Measurements from ENCODE around the gene LHFPL2. TPM values are rescaled to one million over a fixed set of nuclear protein-coding genes. Genes with fewer than 3 reads are reported as not detected.
"Not testable (repeated sequence)": the region's sequence is repeated elsewhere in the genome, so short reads cannot be mapped to it uniquely, and the experiment has no call there.

LHFPL2 gene
- total and polyA plus RNA-seq, 12 donors, result 2.4 to 14.9 (median 5.1) TPM

GRCh38 chr5:78691084-78691960 is 42.8 kb upstream of the LHFPL2 start:
- H3K4me3 ChIP-seq, result no peak overlapping the region
- H3K27me3 ChIP-seq, result no peaks in the 10 kb centered on the region
- no peak overlapping the region for H3K27ac ChIP-seq
- no peaks in the 10 kb centered on the region for H3K36me3 ChIP-seq
- TF ChIP-seq, protein P1, sequence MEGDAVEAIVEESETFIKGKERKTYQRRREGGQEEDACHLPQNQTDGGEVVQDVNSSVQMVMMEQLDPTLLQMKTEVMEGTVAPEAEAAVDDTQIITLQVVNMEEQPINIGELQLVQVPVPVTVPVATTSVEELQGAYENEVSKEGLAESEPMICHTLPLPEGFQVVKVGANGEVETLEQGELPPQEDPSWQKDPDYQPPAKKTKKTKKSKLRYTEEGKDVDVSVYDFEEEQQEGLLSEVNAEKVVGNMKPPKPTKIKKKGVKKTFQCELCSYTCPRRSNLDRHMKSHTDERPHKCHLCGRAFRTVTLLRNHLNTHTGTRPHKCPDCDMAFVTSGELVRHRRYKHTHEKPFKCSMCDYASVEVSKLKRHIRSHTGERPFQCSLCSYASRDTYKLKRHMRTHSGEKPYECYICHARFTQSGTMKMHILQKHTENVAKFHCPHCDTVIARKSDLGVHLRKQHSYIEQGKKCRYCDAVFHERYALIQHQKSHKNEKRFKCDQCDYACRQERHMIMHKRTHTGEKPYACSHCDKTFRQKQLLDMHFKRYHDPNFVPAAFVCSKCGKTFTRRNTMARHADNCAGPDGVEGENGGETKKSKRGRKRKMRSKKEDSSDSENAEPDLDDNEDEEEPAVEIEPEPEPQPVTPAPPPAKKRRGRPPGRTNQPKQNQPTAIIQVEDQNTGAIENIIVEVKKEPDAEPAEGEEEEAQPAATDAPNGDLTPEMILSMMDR (IDR thresholded peaks at IDR 0.05), result no peak
- H3K9me3 ChIP-seq, result peaks cover 0 to 21% (median 0%) of the 10 kb centered on the region in 11 donors
- no peaks in the 10 kb centered on the region for H3K4me1 ChIP-seq
- DNase-seq (no peak), ATAC-seq (no peak)
- intact Hi-C loops (cut with DNase I), result loop anchor here in 1 of 10 donors (10.0 kb wide), 1 partner anchor 87 kb away; no protein-coding TSS in a partner anchor
- WGBS, 2 donors, result 89 to 91% methylated on average over 2 of the region's 2 CpGs

DNA sequence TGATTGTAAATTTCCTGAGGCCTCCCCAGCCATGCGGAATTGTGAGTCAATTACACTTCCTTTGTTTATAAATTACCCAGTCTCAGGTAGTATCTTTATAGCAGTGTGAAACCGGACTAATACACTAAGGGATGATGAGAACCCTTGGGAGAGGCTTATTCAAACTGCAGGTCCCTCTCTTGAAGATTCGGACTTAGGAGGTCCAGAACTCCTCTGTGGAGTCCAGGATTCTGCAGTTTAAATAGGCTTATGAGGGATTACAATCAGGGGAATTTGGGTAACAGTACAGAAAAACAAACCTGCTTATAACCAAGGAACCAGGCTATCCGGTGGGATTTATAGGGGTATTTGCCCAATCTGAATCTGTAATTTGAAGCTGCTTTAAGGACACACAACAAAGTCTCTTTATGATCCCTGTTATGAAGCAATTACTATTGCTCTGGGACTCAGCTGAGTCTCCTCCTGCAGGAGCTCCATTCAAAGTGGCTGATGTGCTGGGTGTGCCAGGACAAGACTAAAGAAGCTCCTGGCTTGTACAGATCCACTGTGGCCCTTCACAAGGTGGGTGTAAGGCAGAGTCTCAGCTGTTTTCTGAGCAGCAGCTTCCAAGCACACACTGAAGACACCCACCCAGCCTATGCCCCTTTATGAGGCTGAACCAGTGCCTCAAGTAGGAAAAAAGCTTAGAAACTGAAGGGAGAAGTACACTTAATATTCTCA is 41.8 kb upstream of the LHFPL2 start:
- ATAC-seq, result no peak
- no peak overlapping the region for H3K27ac ChIP-seq
- H3K36me3 ChIP-seq, result no peaks in the 10 kb centered on the region
- WGBS, 2 donors, result 72 to 78% methylated on average over 4 of the region's 4 CpGs
- H3K27me3 ChIP-seq, result no peaks in the 10 kb centered on the region
- H3K4me3 ChIP-seq, result no peak overlapping the region
- DNase-seq, result no peak
- intact Hi-C loops (cut with DNase I), result loop anchor here in 1 of 10 donors (10.0 kb wide), 1 partner anchor 86 kb away; no protein-coding TSS in a partner anchor
- TF ChIP-seq, protein P1 (IDR thresholded peaks at IDR 0.05), result no peak
- H3K9me3 ChIP-seq, result peaks cover 0 to 19% (median 0%) of the 10 kb centered on the region in 11 donors
- H3K4me1 ChIP-seq, result no peaks in the 10 kb centered on the region

- Histone ChIP-seq H3K36me3 (no peaks in the 10 kb centered on the region), H3K27ac (no peak overlapping the region), H3K4me3 (no peak overlapping the region), H3K9me3 (peaks cover 0 to 17% (median 0%) of the 10 kb centered on the region in 11 donors), H3K27me3 (no peaks in the 10 kb centered on the region), H3K4me1 (no peaks in the 10 kb centered on the region)
- no peak for DNase-seq
- intact Hi-C loops (cut with DNase I), result loop anchor here in 1 of 10 donors (10.0 kb wide), 1 partner anchor 85 kb away; no protein-coding TSS in a partner anchor
- 95% methylated on average over 3 of the region's 3 CpGs for WGBS, 2 donors
- no peak for ATAC-seq
- TF ChIP-seq, protein P1 (IDR thresholded peaks at IDR 0.05), result no peak
Observed at GRCh38 chr5:78689540-78690252, 41.1 kb upstream of the LHFPL2 start.

GRCh38 chr5:78687514-78687913 is 38.9 kb upstream of the LHFPL2 start:
- H3K4me1 ChIP-seq; H3K4me3 ChIP-seq; intact Hi-C loops (cut with DNase I); DNase-seq; H3K27ac ChIP-seq; H3K36me3 ChIP-seq; ATAC-seq; H3K9me3 ChIP-seq; H3K27me3 ChIP-seq: not testable (repeated sequence)
- 96% methylated on average over 4 of the region's 4 CpGs for whole genome bisulfite sequencing, 2 donors

DNA sequence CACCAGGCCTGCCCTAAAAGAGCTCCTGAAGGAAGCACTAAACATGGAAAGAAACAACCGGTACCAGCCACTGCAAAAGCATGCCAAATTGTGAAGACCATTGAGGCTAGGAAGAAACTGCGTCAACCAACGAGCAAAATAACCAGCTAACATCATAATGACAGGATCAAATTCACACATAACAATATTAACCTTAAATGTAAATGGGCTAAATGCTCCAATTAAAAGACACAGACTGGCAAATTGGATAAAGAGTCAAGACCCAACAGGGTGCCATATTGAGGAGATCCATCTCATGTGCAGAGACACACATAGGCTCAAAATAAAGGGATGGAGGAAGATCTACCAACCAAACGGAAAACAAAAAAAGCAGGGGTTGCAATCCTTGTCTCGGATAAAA is 35.3 kb upstream of the LHFPL2 start:
- H3K27me3 ChIP-seq; H3K4me1 ChIP-seq; H3K36me3 ChIP-seq; ATAC-seq; DNase-seq; intact Hi-C loops (cut with DNase I); H3K27ac ChIP-seq; H3K4me3 ChIP-seq; H3K9me3 ChIP-seq: not testable (repeated sequence)
- 95 to 96% methylated on average over 5 of the region's 5 CpGs for WGBS, 2 donors
